Right lung (tissue), 5 donors: ENCODE measurements around the gene ZRANB2. TPM values are rescaled to one million over a fixed set of nuclear protein-coding genes. Genes with fewer than 3 reads are reported as not detected.

ENCODE experiments used
- DNase-seq, 2 donors: peaks; one replicate each; pipeline ENCODE4 v3.0.0-alpha.2; 2013
- polyA plus RNA-seq, 5 donors: library from polyadenylated mRNA; unstranded; fragments of 120-200 nt; gene quantifications; one replicate each; pipeline versions ENCODE4 v1.2.1 to v1.2.3, GENCODE V29; 2013; ENCODE audit warnings: inconsistent platforms in 1 of 5, low replicate concordance in 1 of 5; ENCODE audit not compliant: insufficient read length in 5 of 5, insufficient read depth in 1 of 5

ZRANB2 gene
- polyA plus RNA-seq, 5 donors, result 177 to 299 (median 241) TPM

- DNase-seq, result no peak
Measured at GRCh38 chr1:71037066-71037465, 43.8 kb downstream of the ZRANB2 start.

DNA sequence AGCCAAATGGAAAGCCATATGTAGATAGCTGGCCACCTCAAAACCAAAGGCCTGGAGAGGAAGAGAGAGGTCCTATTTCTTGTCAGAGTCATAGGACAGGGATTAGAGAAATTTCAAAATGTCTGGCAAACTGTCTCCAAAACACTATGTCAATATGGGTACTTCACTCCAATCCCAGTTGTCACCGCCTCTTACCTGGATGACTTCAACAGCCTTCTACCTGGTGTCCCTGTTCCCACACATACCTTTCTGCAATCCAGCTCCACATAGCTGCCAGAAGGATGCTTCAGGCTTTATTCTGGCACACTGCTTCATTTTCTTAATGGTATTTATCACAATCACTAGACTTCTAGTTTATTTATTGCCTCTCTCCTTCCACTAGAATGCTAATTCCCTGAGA, 47.7 kb downstream of the ZRANB2 start:
- no peak for DNase-seq

DNA sequence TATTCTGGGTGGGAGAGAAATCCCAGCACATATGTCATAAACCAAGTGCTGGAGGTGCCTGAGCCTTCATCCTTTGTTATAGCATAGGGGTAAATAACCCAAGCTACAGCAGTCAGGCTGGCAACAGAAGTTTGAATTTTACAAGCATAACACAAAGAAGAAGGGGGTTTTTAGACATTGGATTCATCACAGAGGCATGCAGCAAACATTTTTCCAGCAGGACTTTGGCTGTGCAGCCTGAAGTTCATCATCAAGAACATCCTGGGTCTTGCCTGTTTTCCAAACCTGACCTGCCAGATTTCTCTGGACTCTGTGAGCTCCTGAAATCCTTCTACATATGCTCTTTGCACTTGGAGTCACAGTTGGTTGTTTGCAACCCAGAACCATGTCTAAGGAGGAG, 49.4 kb downstream of the ZRANB2 start:
- no peak for DNase-seq

DNA sequence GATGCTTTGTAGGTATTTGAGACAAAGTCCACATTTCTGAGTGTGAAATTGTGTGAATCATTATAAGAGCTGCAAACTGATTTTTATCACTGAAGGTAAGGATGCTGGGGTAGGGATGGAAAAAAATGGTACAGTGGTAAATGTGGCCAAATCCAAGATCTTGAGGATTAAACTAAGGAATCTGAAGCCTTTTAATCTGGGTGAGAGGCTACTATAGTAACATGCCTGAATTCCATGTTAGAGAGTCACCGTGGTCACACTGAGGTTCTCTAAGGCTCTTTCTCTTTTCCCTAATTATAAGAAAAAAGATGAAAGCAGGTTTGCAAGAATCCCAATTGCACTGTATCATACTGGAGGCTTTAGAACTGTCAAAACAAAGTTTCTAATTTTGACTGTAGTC, 50.8 kb downstream of the ZRANB2 start:
- DNase-seq, result no peak

DNA sequence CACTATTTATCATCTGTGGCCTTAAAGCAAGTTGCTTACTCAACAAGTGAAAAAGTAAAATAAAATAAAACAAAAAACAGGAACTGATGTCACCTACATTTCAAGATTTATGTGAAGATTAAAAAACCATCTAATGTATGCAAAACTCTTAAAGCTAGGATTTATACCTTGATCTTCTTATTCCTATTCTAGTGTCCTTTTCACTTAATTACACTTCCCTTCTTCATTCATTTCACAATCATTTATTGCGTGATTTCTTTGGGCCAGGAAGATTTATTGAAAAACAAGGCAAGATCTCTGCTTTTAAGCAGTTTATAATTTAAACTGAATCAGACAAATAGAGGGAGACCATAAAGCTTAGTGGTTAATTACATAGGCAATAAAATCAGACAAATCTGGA, 51.9 kb downstream of the ZRANB2 start:
- no peak for DNase-seq

- DNase-seq, result no peak
Measured at GRCh38 chr1:71027991-71028390, 52.8 kb downstream of the ZRANB2 start.

DNA sequence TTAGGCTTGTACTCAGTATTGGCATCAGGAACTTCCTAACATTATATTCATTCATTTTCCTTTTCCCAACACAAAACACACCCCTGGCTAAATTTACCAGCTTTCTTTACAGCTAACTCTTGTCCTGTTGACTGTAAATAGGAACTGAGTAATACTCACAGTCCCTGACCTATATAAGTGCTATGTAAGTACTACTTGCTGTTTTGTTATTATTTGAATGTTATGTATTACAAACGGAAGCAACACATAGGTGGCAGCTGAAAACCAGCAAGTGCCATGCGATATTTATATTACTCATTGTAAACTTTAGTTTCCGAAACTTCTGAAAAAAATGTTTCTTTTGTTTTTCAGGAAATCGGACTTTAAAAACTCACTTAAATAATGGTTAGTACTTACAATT, 54.7 kb downstream of the ZRANB2 start:
- DNase-seq, result no peak

GRCh38 chr1:71023515-71023914, 57.3 kb downstream of the ZRANB2 start:
- no peak for DNase-seq

DNA sequence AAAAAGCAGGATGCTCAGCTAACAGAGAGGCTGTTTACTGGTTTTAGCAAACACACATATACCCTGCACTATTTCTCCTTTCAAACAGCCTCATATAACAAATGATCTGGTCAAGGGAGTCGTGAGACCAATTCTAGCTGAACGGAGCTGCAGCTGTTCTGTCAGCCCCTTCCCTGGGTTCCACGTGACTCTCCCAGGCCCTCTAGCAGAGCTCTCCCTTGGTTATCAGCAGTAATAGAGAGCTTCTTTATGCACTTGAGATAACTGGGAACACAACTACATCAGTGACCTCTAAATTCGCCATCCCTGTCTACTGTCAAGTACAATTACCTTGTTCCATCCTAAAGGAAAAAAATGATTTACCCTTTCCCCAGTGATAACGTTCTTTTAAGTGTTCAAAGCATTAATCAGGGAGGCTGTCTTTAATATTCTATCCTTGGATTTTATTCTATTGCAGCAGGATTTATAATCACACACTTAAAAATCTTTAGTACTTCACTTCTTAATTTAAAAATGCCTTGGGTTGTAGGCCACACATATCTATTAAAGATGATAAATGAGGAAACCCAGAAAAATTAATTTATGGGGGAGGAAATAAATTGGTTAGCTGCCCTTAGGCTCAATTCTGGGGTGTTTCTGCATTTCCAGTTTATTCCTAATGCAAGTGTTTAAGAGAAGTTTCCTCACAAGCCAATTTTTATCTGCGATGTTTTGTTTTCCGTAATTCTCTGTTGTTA, 61.4 kb downstream of the ZRANB2 start:
- no peak for DNase-seq

DNA sequence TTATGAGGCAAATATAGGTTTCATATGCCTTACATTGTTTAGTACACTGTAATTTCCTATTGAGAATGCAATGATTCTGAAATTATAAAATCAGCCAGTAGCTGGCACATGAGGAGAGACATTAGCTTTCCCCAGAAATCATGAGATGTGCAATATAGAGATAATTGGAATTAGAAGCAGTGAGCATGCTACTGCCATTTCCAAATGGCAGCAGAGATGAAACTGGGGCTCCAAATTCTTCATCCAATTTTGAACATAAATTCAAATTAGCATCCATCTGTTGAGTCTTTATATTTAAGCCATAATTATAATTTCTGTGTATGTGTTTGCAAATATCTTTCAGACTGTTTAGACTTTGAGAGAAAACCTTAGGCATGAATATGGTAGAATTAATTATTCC, 62.0 kb downstream of the ZRANB2 start:
- no peak for DNase-seq

- DNase-seq, result no peak
Measured at GRCh38 chr1:71015745-71016144, 65.1 kb downstream of the ZRANB2 start.

- DNase-seq, result no peak
Measured at GRCh38 chr1:71014178-71014579, 66.7 kb downstream of the ZRANB2 start.

Other genes with a start within 250 kb of the ZRANB2 start
- under 1 TPM; 0.17 to 0.50 (median 0.41) TPM for gene PTGER3, start 33.2 kb downstream of the ZRANB2 start, polyA plus RNA-seq